ENCODE measurements around the gene BRWD1.
"Not testable (repeated sequence)": the region's sequence is repeated elsewhere in the genome, so short reads cannot be mapped to it uniquely, and the experiment has no call there.

BRWD1 gene

DNA sequence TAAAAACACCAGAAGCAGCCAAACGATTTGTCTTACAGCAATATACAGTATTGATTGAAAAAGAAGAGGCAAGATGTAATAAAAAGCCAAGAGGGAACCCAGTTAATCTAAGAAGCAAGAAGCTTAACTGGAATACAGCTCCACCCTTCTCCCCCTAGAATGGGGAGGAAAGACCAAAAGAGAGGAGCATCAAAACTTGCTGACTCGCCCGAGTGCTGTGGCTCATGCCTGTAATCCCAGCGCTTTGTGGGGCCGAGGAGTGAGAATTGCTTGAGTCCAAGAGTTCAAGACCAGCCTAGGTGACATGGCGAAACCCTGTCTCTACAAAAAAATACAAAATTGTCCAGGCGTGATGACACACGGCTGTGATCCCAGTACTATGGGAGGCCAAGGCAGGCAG lies 32.2 kb downstream of the BRWD1 start:
- no peak for DNase-seq

DNA sequence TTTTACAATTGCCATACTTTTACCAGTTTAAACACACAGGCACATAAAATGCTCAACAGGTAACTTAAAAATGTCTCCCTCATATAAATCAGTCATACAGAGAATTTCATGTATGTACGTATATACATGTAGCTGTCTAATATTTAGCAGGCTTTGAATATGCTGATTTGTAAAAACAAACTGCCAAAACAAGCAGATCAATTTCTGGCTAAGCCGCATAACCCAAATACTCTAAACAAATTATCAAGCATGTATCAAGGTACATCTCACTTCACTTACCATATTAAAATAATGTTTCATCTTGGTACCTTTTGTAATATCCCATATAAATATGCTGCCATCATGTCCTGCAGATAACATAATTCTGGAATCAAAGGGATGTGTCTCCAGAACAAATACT lies 43.8 kb downstream of the BRWD1 start:
- no peak for DNase-seq

DNA sequence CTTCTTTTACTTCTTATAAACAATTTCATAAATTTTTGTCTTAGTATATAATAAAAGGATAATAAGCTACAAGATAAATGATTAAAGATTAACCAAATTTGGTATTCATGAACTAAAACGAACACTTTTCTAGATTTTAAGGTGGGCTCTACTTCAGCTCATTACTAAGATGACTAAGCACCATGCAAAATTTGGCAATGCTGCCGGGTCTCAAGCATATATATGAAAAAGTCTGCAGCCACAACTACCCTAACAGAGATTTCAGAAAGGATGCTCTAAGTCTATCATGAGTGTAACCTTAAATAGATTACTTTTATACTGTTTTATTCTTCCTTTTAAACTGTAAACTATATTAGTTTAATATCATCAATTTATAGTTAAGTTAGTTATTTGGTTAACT lies 47.8 kb downstream of the BRWD1 start:
- DNase-seq = no peak

- peak; percentile 31 for DNase-seq
Measured at GRCh38 chr21:39263372-39263771, 50.1 kb downstream of the BRWD1 start.

- no peak for DNase-seq
Measured at GRCh38 chr21:39258207-39258606, 55.2 kb downstream of the BRWD1 start.

DNA sequence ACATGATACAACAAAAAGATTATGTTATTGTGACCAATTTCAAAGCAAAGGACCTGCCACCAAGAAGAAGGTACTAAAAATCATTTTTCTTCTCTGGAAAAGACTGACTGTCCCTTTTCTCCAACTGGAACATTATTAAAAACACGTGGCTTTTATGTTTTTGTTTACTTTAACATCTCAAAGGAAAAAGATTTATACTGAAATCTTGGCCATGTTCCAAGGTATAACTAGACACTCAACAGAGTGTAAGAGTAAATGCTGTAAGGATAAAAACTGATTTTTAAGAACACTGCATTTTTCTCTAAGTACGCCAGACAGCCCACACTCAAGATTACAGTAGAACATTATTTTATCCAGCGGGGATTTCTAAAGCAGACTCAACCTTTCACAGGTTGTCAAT lies 62.1 kb downstream of the BRWD1 start:
- DNase-seq = no peak

DNA sequence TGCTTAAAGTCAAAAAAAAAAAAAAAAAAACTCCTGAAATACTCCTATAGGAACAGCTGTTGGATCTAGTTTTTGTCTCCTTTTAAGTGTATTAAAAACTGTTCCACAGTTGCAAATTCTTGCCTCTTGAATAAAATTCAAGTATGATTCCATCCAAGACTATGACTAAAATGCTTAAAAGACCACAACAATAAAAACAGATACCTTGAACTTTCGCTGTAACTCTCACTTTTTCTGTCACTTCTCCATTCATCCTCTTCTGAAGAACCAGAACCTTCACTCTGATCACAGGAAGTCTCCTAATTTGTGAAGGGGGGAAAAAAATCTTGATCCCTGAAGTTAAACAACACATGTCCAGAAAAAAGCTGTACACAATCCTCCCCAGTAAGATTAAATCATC lies 75.2 kb downstream of the BRWD1 start:
- DNase-seq = no peak

GRCh38 chr21:39232861-39233291 lies 80.6 kb downstream of the BRWD1 start:
- peak; percentile 65 for DNase-seq

- DNase-seq = no peak
Measured at GRCh38 chr21:39224930-39225329, 88.5 kb downstream of the BRWD1 start.

GRCh38 chr21:39221997-39222486 lies 91.4 kb downstream of the BRWD1 start:
- DNase-seq = no peak

GRCh38 chr21:39221282-39221996 lies 92.0 kb downstream of the BRWD1 start:
- no peak for DNase-seq

DNA sequence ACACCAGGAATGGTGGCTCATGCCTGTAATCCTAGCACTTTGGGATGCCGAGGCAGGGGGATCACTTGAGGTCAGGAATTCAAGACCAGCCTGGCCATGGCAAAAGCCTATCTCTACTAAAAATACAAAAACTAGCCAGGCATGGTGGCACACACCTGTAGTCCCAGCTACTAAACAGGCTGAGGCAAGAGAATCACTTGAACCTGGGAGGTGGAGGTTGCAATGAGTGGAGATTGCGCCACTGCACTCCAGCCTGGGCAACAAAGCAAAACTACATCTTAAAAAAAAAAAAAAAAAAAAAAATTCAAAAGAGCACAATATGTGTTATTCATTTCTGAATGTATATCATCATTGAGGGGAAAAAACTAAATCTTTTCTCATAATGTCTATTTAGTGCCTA lies 92.6 kb downstream of the BRWD1 start:
- DNase-seq = not testable (repeated sequence)

- no peak for DNase-seq
Measured at GRCh38 chr21:39220150-39220549, 93.3 kb downstream of the BRWD1 start.

GRCh38 chr21:39218082-39218409 lies 95.4 kb downstream of the BRWD1 start:
- DNase-seq = no peak

GRCh38 chr21:39217356-39218081 lies 95.9 kb downstream of the BRWD1 start:
- no peak for DNase-seq

- no peak for DNase-seq
Measured at GRCh38 chr21:39216290-39216689, 97.1 kb downstream of the BRWD1 start.

- no peak for DNase-seq
Measured at GRCh38 chr21:39215078-39215477, 98.4 kb downstream of the BRWD1 start.

- DNase-seq = no peak
Measured at GRCh38 chr21:39209334-39209688, 104.1 kb downstream of the BRWD1 start.

GRCh38 chr21:39208624-39209333 lies 104.7 kb downstream of the BRWD1 start:
- DNase-seq = no peak

- no peak for DNase-seq
Measured at GRCh38 chr21:39204134-39204533, 109.3 kb downstream of the BRWD1 start.

- no peak for DNase-seq
Measured at GRCh38 chr21:39198800-39199199, 114.6 kb downstream of the BRWD1 start.

- no peak for DNase-seq
Measured at GRCh38 chr21:39197448-39198233, 115.8 kb downstream of the BRWD1 start.

- no peak for DNase-seq
Measured at GRCh38 chr21:39196838-39197237, 116.6 kb downstream of the BRWD1 start.

Data from inflammatory macrophage treated with lipopolysaccharide for 4 hours (primary cell).